Thyroid gland (tissue), 4 donors: ENCODE data around the gene MTA3.
"Not testable (repeated sequence)": the region's sequence is repeated elsewhere in the genome, so short reads cannot be mapped to it uniquely, and the experiment has no call there.

Experiments used
- CTCF ChIP-seq, 6 experiments: fragments of 200-600 bp in 3 of 6; fragments of 450-650 bp in 3 of 6; sonication (generic) in 3 of 6; IDR thresholded peaks; one replicate each; pipeline ENCODE4 v1.5.1; 2016 to 2019; ENCODE audit warnings: antibody characterized with exemption in 6 of 6, mild to moderate bottlenecking in 2 of 6, inconsistent platforms in 1 of 6, moderate library complexity in 1 of 6
- POLR2A ChIP-seq, 2 donors: fragments of 450-650 bp; IDR thresholded peaks; one replicate each; pipeline ENCODE4 v1.6.1; 2017; ENCODE audit warnings: antibody characterized with exemption in 2 of 2, mild to moderate bottlenecking in 2 of 2, moderate library complexity in 1 of 2

GRCh38 chr2:42731316-42731715 lies 162.9 kb downstream of the MTA3 start:
- TF ChIP-seq POLR2A, CTCF (IDR thresholded peaks at IDR 0.05): not testable (repeated sequence)
